ENCODE measurements around the gene ZFAND5. TPM values are rescaled to one million over a fixed set of nuclear protein-coding genes. Genes with fewer than 3 reads are reported as not detected.

Gene ZFAND5
- total and polyA plus RNA-seq, 2 donors from 2014 or later: 88.8 to 218 TPM

- no peaks in the 10 kb centered on the region for H3K4me1 ChIP-seq (ENCODE audit: control insufficient read depth in 2 of 3, insufficient read depth in 2 of 3, low read depth in 1 of 3, low read length in 3 of 3)
- no peaks in the 10 kb centered on the region for H3K27me3 ChIP-seq (ENCODE audit: control insufficient read depth, insufficient read depth, low read length)
- no peak for FAIRE-seq
- intact Hi-C loops (cut with DNase I): no loop called here
- H3K36me3 ChIP-seq (ENCODE audit: control insufficient read depth in 2 of 3, insufficient read depth in 3 of 3, low read length in 3 of 3): no peaks in the 10 kb centered on the region
- no peak overlapping the region for H3K4me3 ChIP-seq (ENCODE audit: low read length in 3 of 3)
- H3K9ac ChIP-seq (ENCODE audit: low read length in 3 of 3): no peak overlapping the region
- H3K9me3 ChIP-seq (ENCODE audit: control insufficient read depth in 2 of 3, insufficient read depth in 1 of 3, low read length in 3 of 3): no peaks in the 10 kb centered on the region
- H3K27ac ChIP-seq (ENCODE audit: low read depth in 2 of 2, low read length in 2 of 2): no peak overlapping the region
- TF ChIP-seq CTCF (IDR thresholded peaks at IDR 0.05; ENCODE audit: borderline replicate concordance, extremely low read depth, insufficient read depth): no peak
- no peak for DNase-seq
Measured at GRCh38 chr9:72384710-72385485, 19.9 kb upstream of the ZFAND5 start.

- intact Hi-C loops (cut with DNase I): no loop called here
- Histone ChIP-seq H3K4me3 (ENCODE audit: low read length in 3 of 3) (no peak overlapping the region), H3K9me3 (ENCODE audit: control insufficient read depth in 2 of 3, insufficient read depth in 1 of 3, low read length in 3 of 3) (no peaks in the 10 kb centered on the region), H3K4me1 (ENCODE audit: control insufficient read depth in 2 of 3, insufficient read depth in 2 of 3, low read depth in 1 of 3, low read length in 3 of 3) (no peaks in the 10 kb centered on the region), H3K27ac (ENCODE audit: low read depth in 2 of 2, low read length in 2 of 2) (no peak overlapping the region), H3K9ac (ENCODE audit: low read length in 3 of 3) (no peak overlapping the region), H3K36me3 (ENCODE audit: control insufficient read depth in 2 of 3, insufficient read depth in 3 of 3, low read length in 3 of 3) (no peaks in the 10 kb centered on the region), H3K27me3 (ENCODE audit: control insufficient read depth, insufficient read depth, low read length) (no peaks in the 10 kb centered on the region)
- DNase-seq (no peak), FAIRE-seq (no peak)
- TF ChIP-seq CTCF (IDR thresholded peaks at IDR 0.05; ENCODE audit: borderline replicate concordance, extremely low read depth, insufficient read depth): no peak
Measured at GRCh38 chr9:72383978-72384709, 19.1 kb upstream of the ZFAND5 start.

GRCh38 chr9:72382405-72382804, 17.4 kb upstream of the ZFAND5 start:
- DNase-seq: no peak
- Histone ChIP-seq H3K4me1 (ENCODE audit: control insufficient read depth in 2 of 3, insufficient read depth in 2 of 3, low read depth in 1 of 3, low read length in 3 of 3) (no peaks in the 10 kb centered on the region), H3K9me3 (ENCODE audit: control insufficient read depth in 2 of 3, insufficient read depth in 1 of 3, low read length in 3 of 3) (no peaks in the 10 kb centered on the region), H3K36me3 (ENCODE audit: control insufficient read depth in 2 of 3, insufficient read depth in 3 of 3, low read length in 3 of 3) (no peaks in the 10 kb centered on the region), H3K4me3 (ENCODE audit: low read length in 3 of 3) (no peak overlapping the region), H3K27me3 (ENCODE audit: control insufficient read depth, insufficient read depth, low read length) (no peaks in the 10 kb centered on the region), H3K27ac (ENCODE audit: low read depth in 2 of 2, low read length in 2 of 2) (no peak overlapping the region), H3K9ac (ENCODE audit: low read length in 3 of 3) (no peak overlapping the region)
- intact Hi-C loops (cut with DNase I): no loop called here
- no peak for FAIRE-seq
- TF ChIP-seq CTCF (IDR thresholded peaks at IDR 0.05; ENCODE audit: borderline replicate concordance, extremely low read depth, insufficient read depth): no peak
